HepG2 (cell line): ENCODE data around the gene TMPRSS7. TPM values are rescaled to one million over a fixed set of nuclear protein-coding genes. Genes with fewer than 3 reads are reported as not detected.

Experiments
- CENPT ChIP-seq: sonication (generic); formaldehyde crosslinking; IDR thresholded peaks from 2 replicates; pipeline ENCODE4 v1.8.0; 2022; ENCODE audit warnings: low read depth, mild to moderate bottlenecking, moderate library complexity, missing genetic modification reagents
- KIAA2018 ChIP-seq: sonication (generic); formaldehyde crosslinking; IDR thresholded peaks from 2 replicates; pipeline ENCODE4 v1.5.0; 2020; ENCODE audit warnings: mild to moderate bottlenecking, missing genetic modification reagents, borderline replicate concordance
- RAD21 ChIP-seq: fragments of 450-650 bp; formaldehyde crosslinking; IDR thresholded peaks from 2 replicates; pipeline ENCODE4 v1.5.0; 2020; ENCODE audit warnings: mild to moderate bottlenecking
- SMC3 ChIP-seq: IDR thresholded peaks from 2 replicates; pipeline ENCODE4 v1.6.1; 2011; ENCODE audit warnings: low read length, improper control_type of control experiment
- ZGPAT ChIP-seq: IDR thresholded peaks from 2 replicates; pipeline ENCODE4 v1.6.1; 2016; ENCODE audit warnings: mild to moderate bottlenecking
- polyA plus RNA-seq, 8 experiments: library from polyadenylated mRNA; depleted of rRNA in 3 of 8; stranded (reverse) in 7 of 8; unstranded in 1 of 8; fragments of >200 nt; fragmentation: Illumina TruSeq in 4 of 8; extraction: Trizol in 4 of 8; gene quantifications; 2 replicates each; pipeline versions ENCODE4 v1.2.1 to v1.2.3, GENCODE V29; 2011 to 2016; ENCODE audit warnings: low read depth in 4 of 8, missing spikeins in 1 of 8, mixed read lengths in 1 of 8; ENCODE audit not compliant: insufficient read depth in 1 of 8
- total RNA-seq, 5 experiments: library from RNA; depleted of rRNA; stranded (reverse); fragments of >200 nt; fragmentation: Illumina TruSeq; extraction: Trizol; gene quantifications; 2 replicates each; pipeline ENCODE4 v1.2.3, GENCODE V29; 2016; ENCODE audit warnings: low read depth in 1 of 5
- TF ChIP-seq, protein P1 (sequence below): sonication (generic); formaldehyde crosslinking; IDR thresholded peaks from 2 replicates; pipeline ENCODE4 v1.4.0; 2020; ENCODE audit warnings: missing genetic modification reagents
- TF ChIP-seq, protein P2 (sequence below): sonication (generic); formaldehyde crosslinking; IDR thresholded peaks from 2 replicates; pipeline ENCODE4 v1.9.0; 2021; ENCODE audit warnings: missing genetic modification reagents, borderline replicate concordance
- TF ChIP-seq, protein P3 (sequence below): sonication (generic); formaldehyde crosslinking; IDR thresholded peaks from 2 replicates; pipeline ENCODE4 v1.5.1; 2020; ENCODE audit warnings: missing genetic modification reagents, mild to moderate bottlenecking, borderline replicate concordance

The TMPRSS7 gene
- total and polyA plus RNA-seq, 2 of the 13 experiments (the other 11 are each of a cell fraction or from before 2014, with no cell fraction given): not detected

GRCh38 chr3:112043621-112044201 is 9.2 kb downstream of the TMPRSS7 start (continued):
- TF ChIP-seq, protein P1, sequence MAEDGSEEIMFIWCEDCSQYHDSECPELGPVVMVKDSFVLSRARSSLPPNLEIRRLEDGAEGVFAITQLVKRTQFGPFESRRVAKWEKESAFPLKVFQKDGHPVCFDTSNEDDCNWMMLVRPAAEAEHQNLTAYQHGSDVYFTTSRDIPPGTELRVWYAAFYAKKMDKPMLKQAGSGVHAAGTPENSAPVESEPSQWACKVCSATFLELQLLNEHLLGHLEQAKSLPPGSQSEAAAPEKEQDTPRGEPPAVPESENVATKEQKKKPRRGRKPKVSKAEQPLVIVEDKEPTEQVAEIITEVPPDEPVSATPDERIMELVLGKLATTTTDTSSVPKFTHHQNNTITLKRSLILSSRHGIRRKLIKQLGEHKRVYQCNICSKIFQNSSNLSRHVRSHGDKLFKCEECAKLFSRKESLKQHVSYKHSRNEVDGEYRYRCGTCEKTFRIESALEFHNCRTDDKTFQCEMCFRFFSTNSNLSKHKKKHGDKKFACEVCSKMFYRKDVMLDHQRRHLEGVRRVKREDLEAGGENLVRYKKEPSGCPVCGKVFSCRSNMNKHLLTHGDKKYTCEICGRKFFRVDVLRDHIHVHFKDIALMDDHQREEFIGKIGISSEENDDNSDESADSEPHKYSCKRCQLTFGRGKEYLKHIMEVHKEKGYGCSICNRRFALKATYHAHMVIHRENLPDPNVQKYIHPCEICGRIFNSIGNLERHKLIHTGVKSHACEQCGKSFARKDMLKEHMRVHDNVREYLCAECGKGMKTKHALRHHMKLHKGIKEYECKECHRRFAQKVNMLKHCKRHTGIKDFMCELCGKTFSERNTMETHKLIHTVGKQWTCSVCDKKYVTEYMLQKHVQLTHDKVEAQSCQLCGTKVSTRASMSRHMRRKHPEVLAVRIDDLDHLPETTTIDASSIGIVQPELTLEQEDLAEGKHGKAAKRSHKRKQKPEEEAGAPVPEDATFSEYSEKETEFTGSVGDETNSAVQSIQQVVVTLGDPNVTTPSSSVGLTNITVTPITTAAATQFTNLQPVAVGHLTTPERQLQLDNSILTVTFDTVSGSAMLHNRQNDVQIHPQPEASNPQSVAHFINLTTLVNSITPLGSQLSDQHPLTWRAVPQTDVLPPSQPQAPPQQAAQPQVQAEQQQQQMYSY: no peak
- TF ChIP-seq CENPT (CRISPR knock-in tag): no peak
- TF ChIP-seq SMC3: peak; percentile 59
- TF ChIP-seq, protein P2, sequence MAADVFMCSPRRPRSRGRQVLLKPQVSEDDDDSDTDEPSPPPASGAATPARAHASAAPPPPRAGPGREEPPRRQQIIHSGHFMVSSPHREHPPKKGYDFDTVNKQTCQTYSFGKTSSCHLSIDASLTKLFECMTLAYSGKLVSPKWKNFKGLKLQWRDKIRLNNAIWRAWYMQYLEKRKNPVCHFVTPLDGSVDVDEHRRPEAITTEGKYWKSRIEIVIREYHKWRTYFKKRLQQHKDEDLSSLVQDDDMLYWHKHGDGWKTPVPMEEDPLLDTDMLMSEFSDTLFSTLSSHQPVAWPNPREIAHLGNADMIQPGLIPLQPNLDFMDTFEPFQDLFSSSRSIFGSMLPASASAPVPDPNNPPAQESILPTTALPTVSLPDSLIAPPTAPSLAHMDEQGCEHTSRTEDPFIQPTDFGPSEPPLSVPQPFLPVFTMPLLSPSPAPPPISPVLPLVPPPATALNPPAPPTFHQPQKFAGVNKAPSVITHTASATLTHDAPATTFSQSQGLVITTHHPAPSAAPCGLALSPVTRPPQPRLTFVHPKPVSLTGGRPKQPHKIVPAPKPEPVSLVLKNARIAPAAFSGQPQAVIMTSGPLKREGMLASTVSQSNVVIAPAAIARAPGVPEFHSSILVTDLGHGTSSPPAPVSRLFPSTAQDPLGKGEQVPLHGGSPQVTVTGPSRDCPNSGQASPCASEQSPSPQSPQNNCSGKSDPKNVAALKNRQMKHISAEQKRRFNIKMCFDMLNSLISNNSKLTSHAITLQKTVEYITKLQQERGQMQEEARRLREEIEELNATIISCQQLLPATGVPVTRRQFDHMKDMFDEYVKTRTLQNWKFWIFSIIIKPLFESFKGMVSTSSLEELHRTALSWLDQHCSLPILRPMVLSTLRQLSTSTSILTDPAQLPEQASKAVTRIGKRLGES: no peak
- TF ChIP-seq ZGPAT (CRISPR knock-in tag): no peak
- TF ChIP-seq, protein P3, sequence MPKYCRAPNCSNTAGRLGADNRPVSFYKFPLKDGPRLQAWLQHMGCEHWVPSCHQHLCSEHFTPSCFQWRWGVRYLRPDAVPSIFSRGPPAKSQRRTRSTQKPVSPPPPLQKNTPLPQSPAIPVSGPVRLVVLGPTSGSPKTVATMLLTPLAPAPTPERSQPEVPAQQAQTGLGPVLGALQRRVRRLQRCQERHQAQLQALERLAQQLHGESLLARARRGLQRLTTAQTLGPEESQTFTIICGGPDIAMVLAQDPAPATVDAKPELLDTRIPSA (CRISPR knock-in tag): no peak
- peak; percentile 33; the same call in 1 of the 2 replicates for TF ChIP-seq RAD21 (CRISPR knock-in tag)
- no peak for TF ChIP-seq KIAA2018
